Raji (cell line): ENCODE data around the gene CALHM5.

Experiments
- POLR2A ChIP-seq: IDR thresholded peaks from 2 replicates; pipeline ENCODE4 v1.6.1; 2011; ENCODE audit warnings: low read depth, low read length, control low read depth; ENCODE audit not compliant: insufficient read depth

The CALHM5 gene

GRCh38 chr6:116529466-116530290, 18.2 kb downstream of the CALHM5 start:
- TF ChIP-seq POLR2A: no peak

DNA sequence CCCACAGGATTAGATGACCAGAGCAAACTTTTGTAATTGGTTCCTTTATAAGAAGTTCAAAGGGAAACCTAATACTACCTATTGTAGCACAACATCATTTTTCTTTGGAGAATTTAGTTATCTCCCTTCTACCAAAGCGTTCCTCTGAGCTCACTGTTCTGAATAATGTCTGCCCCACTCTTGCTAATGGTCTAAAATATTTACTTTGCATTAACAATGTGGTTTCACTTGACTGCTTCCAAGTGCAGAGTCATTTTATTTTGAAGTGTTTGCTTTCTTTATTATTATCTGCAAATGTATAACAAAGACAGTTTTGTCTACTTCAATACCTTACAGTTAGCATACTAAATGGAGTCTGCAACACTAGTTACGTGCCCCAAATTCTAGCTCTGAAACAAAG, 19.0 kb downstream of the CALHM5 start:
- no peak for TF ChIP-seq POLR2A

- TF ChIP-seq POLR2A: no peak
These were observed 20.5 kb downstream of the CALHM5 start for GRCh38 chr6:116531675-116532570.

- no peak for TF ChIP-seq POLR2A
These were observed 22.0 kb downstream of the CALHM5 start for GRCh38 chr6:116533233-116533957.

DNA sequence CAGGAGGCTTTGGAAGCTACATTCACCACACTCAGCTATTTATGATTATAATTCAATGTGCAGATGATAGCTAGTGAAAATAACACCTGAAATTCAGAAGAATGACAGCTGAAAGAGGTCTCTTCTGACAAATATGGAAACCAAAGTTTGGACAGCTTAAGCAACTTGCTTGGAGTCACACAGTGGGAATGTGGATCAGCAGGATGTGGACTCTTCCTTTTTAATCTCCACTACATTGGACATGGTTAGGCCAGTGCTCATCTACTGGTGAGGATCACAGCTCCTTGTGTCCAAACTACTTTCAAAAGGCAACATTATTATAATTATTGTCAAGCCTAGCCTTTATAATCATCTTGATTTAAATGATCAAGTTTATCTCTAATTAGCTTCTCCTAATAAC, 23.7 kb downstream of the CALHM5 start:
- TF ChIP-seq POLR2A: no peak

GRCh38 chr6:116536216-116536621, 24.8 kb downstream of the CALHM5 start:
- TF ChIP-seq POLR2A: no peak

DNA sequence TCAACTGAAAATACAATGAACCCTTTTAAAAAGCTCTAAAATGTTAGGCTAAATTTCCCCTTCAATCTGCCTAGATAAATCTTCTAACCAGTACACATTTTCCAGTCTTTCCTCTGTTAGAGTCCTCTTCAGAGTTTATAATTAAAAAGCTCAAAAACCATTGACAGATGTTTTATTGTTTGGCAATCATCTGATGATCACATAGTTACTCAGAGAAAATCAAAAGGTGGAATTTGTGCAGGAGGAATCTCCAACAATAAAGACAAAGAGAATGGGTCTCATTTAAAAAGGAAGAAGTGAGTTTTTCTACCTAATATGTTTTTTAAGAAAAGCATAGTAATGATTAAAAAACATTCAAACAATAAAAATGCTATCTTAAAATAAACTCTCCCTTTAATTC, 31.0 kb downstream of the CALHM5 start:
- no peak for TF ChIP-seq POLR2A

DNA sequence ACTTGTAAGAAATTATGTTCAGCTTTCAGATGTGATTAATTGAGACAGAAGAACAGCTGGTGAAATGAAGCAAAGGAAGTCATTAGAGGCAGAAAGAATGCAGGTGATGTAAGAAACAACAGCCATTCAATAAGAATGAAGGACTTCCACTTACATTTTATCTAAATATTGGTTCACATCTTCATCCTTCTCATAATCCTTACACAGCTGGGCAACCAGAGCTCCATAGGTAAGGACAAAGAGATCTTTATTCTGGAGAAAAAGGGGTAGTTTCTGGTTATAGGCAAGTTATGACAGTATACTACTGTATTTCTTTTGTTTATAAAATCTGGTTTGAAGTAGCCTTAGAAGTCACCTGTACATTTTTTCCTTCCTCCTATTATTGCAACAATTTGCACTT, 31.7 kb downstream of the CALHM5 start:
- TF ChIP-seq POLR2A: no peak

DNA sequence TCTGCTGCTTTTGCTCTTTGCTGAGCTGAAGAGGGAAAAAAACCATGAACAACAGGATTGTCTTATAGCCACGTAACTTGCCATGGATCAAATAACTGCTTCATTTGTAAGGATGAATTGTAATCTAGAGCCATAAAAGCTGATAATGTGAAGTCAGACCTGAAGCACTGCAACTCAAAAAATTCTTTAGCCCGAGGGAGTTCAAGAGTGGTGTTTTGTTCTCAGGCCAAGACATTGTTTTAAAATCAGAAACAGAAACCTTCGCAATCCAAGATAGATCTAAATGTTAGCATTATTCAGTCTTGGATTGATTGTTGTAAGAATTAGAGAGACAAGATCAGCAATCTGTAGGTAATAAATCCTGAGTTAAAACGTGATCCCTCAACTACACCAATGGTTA, 34.2 kb downstream of the CALHM5 start, which contains the start of gene TRAPPC3L:
TRAPPC3L (minus strand) TSS at position 34 of the 400 bp plus-strand sequence. CDS start 170 bp downstream, outside the sequence.
- no peak for TF ChIP-seq POLR2A

- no peak for TF ChIP-seq POLR2A
These were observed 35.9 kb downstream of the CALHM5 start for GRCh38 chr6:116547358-116547757.

GRCh38 chr6:116550796-116551195, 39.4 kb downstream of the CALHM5 start:
- no peak for TF ChIP-seq POLR2A

- no peak for TF ChIP-seq POLR2A
These were observed 42.0 kb downstream of the CALHM5 start, which contains the start of gene CALHM4 for GRCh38 chr6:116553451-116553850. CALHM4 (plus strand) TSS chr6:116553751; CDS start chr6:116553794, 43 bp downstream.

DNA sequence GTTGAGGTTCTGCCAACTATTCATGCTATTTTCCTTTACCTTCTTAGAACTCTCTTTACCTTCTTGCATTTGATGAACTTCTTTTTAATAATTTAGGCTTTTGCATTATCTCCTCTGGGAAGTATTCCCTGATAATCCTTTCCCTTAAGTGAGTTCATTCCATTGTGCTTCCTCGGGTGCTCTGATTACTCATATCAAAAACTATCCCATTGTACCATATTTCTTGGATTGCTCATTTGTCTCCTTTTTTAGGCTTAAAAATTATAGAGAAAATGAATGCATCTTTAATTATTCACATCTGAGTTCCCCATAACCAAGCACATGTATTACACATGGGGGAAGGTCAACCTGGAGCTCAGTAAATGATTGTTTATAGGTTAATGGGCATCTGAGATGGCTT, 44.6 kb downstream of the CALHM5 start:
- TF ChIP-seq POLR2A: no peak

- no peak for TF ChIP-seq POLR2A
These were observed 45.5 kb downstream of the CALHM5 start for GRCh38 chr6:116556814-116557415.

DNA sequence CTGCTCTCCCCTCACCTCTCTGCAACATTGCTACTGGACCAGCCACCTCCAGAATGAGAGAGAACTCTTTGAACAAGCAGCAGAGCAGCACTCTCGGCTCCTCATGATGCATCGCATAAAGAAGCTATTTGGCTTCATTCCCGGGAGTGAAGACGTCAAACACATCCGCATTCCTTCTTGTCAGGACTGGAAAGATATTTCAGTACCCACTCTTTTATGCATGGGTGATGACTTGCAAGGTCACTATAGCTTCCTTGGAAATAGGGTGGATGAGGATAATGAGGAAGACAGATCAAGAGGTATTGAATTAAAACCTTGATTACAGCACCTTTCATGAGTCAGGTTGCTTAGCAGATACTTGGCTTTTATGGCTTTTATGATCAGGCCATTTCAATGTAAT, 46.5 kb downstream of the CALHM5 start:
- no peak for TF ChIP-seq POLR2A
